OCI-LY1 (cell line): Measurements from ENCODE around the gene TCF4.

Experiments
- CTCF ChIP-seq: fragments of 200-600 bp; sonication (generic), shearing (Covaris generic); IDR thresholded peaks from 2 replicates; pipeline ENCODE4 v1.5.1; 2017; ENCODE audit warnings: mild to moderate bottlenecking, antibody characterized with exemption, low read length, moderate library complexity, mixed read lengths
- EZH2 ChIP-seq: fragments of 200-600 bp; sonication (generic), shearing (Covaris generic); IDR thresholded peaks from 2 replicates; pipeline ENCODE4 v1.8.0; 2017; ENCODE audit warnings: borderline replicate concordance, mixed run types, mild to moderate bottlenecking, antibody characterized with exemption, low read length, moderate library complexity, mixed read lengths

- TF ChIP-seq CTCF (no peak), EZH2 (no peak)
Observed at GRCh38 chr18:55432307-55433040, 155.5 kb downstream of the TCF4 start.
